ENCODE measurements around the gene HBP1. TPM values are rescaled to one million over a fixed set of nuclear protein-coding genes. Genes with fewer than 3 reads are reported as not detected.
"Not testable (repeated sequence)": the region's sequence is repeated elsewhere in the genome, so short reads cannot be mapped to it uniquely, and the experiment has no call there.

Gene HBP1
- total and polyA plus RNA-seq, 11 donors, result 21.4 to 98.4 (median 58.1) TPM

GRCh38 chr7:107130487-107131220 lies 38.1 kb upstream of the HBP1 start:
- 76 to 80% (median 78%) methylated on average over 6 of the region's 6 CpGs for WGBS, 4 donors
- no peak for DNase-seq
- TF ChIP-seq POLR2A (IDR thresholded peaks at IDR 0.05) (no peak), CTCF (IDR thresholded peaks at IDR 0.05) (peak in 2 of 12 donors; percentile 6 to 8)
- intact Hi-C loops (cut with DNase I), result no loop called here
- no peak for ATAC-seq
- Histone ChIP-seq H3K9me3 (peaks cover 0 to 5% (median 0%) of the 10 kb centered on the region in 12 donors), H3K27me3 (no peaks in the 10 kb centered on the region), H3K36me3 (no peaks in the 10 kb centered on the region), H3K4me3 (no peak overlapping the region), H3K4me1 (peaks cover 0 to 3% (median 0%) of the 10 kb centered on the region in 12 donors), H3K27ac (no peak overlapping the region)

- 77 to 88% (median 79%) methylated on average over 2 of the region's 2 CpGs for WGBS, 4 donors
- Histone ChIP-seq H3K9me3 (peaks cover 0 to 8% (median 0%) of the 10 kb centered on the region in 12 donors), H3K27ac (no peak overlapping the region), H3K27me3 (no peaks in the 10 kb centered on the region), H3K36me3 (no peaks in the 10 kb centered on the region), H3K4me1 (no peaks in the 10 kb centered on the region), H3K4me3 (no peak overlapping the region)
- TF ChIP-seq POLR2A (IDR thresholded peaks at IDR 0.05), result no peak
- no peak for TF ChIP-seq CTCF (IDR thresholded peaks at IDR 0.05)
- intact Hi-C loops (cut with DNase I), result no loop called here
- DNase-seq (no peak), ATAC-seq (no peak)
Measured at GRCh38 chr7:107133396-107133795, 35.4 kb upstream of the HBP1 start.

GRCh38 chr7:107138696-107139420 lies 29.9 kb upstream of the HBP1 start:
- H3K4me1 ChIP-seq, result no peaks in the 10 kb centered on the region
- no peak overlapping the region for H3K4me3 ChIP-seq
- H3K36me3 ChIP-seq, result no peaks in the 10 kb centered on the region
- no peak for TF ChIP-seq CTCF (IDR thresholded peaks at IDR 0.05)
- no peak for TF ChIP-seq POLR2A (IDR thresholded peaks at IDR 0.05)
- WGBS, 4 donors, result 83 to 91% (median 88%) methylated on average over 7 of the region's 7 CpGs
- H3K27ac ChIP-seq, result no peak overlapping the region
- intact Hi-C loops (cut with DNase I), result no loop called here
- no peak for DNase-seq
- no peak for ATAC-seq
- no peaks in the 10 kb centered on the region for H3K27me3 ChIP-seq
- H3K9me3 ChIP-seq, result peaks cover 0 to 8% (median 0%) of the 10 kb centered on the region in 12 donors

GRCh38 chr7:107143875-107144274 lies 24.9 kb upstream of the HBP1 start:
- not testable (repeated sequence) for DNase-seq, H3K4me3 ChIP-seq, H3K4me1 ChIP-seq, ATAC-seq, H3K9me3 ChIP-seq, H3K36me3 ChIP-seq, H3K27ac ChIP-seq, H3K27me3 ChIP-seq
- intact Hi-C loops (cut with DNase I), result loop anchor here in 1 of 10 donors (10.0 kb wide), 1 partner anchor 99 kb away; the partner anchor contains the start of gene PRKAR2B
- WGBS, 4 donors, result 83 to 90% (median 86%) methylated on average over 5 of the region's 5 CpGs

Data from heart left ventricle (tissue), 16 donors.